Prostate gland (tissue), 2 donors: ENCODE data around the gene ANGPT4.

Experiments used
- POLR2A ChIP-seq: fragments of 450-650 bp; IDR thresholded peaks from one replicate; pipeline ENCODE4 v1.6.1; 2016; ENCODE audit warnings: antibody characterized with exemption, mild to moderate bottlenecking
- POLR2AphosphoS5 ChIP-seq: sonication (generic); formaldehyde crosslinking; IDR thresholded peaks from one replicate; pipeline ENCODE4 v1.6.1; 2017; ENCODE audit warnings: antibody characterized with exemption
- TF ChIP-seq, protein P1 (sequence below), 4 experiments: fragments of 200-600 bp in 2 of 4; fragments of 450-650 bp in 2 of 4; sonication (generic) in 2 of 4; IDR thresholded peaks; 1 replicate in 3 of 4; 2 replicates in 1 of 4; pipeline ENCODE4 v1.5.1; 2016 to 2019; ENCODE audit warnings: antibody characterized with exemption in 4 of 4, mild to moderate bottlenecking in 2 of 4, moderate library complexity in 2 of 4

DNA sequence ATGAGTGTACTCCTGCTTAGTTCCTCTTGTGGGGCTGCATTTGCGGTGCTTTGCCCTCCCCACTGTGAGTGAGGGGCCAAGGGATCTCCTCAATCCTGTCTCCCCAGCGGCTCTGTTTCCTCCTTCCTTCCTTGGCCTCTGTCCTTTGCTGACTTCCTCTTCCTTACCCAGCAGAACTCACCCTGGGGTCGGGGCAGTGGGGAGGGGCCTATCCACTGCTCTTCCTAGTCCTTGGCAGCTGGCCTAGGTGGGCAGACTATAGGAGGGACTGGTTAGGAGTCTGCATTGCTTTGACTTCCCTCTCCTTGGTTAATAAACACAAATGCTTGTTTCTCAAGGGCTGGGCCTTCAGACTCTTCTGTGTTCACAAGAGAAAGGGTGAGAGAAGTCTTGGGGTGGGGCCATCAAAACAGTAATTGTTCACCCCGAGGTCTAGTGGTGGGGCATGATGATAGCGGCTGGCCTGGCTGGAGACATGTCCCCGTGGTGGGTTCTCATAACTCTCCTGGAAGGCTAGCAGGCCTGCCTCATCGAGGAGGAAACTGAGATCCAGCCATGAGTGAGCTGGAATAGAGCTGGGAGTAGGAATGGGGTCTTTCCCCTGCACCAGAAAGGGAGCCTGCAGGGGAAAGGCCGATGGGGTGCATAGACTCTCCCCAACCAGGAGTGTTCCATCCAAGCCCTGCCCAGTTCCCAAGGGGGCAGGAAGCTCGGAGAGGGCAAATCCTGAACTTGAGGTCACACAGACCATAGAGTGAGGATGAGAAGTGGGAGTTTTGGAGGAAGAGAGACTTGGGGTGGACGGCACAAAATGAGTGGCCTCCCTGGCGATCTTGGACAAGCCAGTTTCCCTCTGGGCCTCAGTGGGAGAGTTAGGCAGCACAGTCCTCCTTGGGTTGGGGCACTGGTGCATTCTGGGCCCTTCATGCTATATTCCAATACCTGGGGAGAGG, 69.9 kb downstream of the ANGPT4 start:
- TF ChIP-seq, protein P1, sequence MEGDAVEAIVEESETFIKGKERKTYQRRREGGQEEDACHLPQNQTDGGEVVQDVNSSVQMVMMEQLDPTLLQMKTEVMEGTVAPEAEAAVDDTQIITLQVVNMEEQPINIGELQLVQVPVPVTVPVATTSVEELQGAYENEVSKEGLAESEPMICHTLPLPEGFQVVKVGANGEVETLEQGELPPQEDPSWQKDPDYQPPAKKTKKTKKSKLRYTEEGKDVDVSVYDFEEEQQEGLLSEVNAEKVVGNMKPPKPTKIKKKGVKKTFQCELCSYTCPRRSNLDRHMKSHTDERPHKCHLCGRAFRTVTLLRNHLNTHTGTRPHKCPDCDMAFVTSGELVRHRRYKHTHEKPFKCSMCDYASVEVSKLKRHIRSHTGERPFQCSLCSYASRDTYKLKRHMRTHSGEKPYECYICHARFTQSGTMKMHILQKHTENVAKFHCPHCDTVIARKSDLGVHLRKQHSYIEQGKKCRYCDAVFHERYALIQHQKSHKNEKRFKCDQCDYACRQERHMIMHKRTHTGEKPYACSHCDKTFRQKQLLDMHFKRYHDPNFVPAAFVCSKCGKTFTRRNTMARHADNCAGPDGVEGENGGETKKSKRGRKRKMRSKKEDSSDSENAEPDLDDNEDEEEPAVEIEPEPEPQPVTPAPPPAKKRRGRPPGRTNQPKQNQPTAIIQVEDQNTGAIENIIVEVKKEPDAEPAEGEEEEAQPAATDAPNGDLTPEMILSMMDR (IDR thresholded peaks at IDR 0.05), result no peak
- TF ChIP-seq POLR2A (no peak), POLR2AphosphoS5 (no peak)
